ENCODE measurements around the gene FGD2. TPM values are rescaled to one million over a fixed set of nuclear protein-coding genes. Genes with fewer than 3 reads are reported as not detected.

FGD2 gene
- total and polyA plus RNA-seq, 2 donors (not counting 1 experiment from before 2014, with no cell fraction given), result 352 to 682 TPM

GRCh38 chr6:37018198-37019064, 13.0 kb downstream of the FGD2 start:
- Histone ChIP-seq H3K4me1 (ENCODE audit: control insufficient read depth in 2 of 2, insufficient read depth in 2 of 2, low read length in 2 of 2) (peaks cover 14 to 21% of the 10 kb centered on the region in 2 donors), H3K4me2 (replicated peaks; ENCODE audit: low read depth, low read length, poor library complexity, severe bottlenecking) (peak overlapping the region; percentile 33), H2AFZ (ENCODE audit: insufficient read depth, low read depth, low read length, poor library complexity, severe bottlenecking) (no peak overlapping the region), H3K9me3 (ENCODE audit: control extremely low read depth in 1 of 3, control insufficient read depth in 2 of 3, insufficient read depth in 1 of 3, low read length in 2 of 3) (no peaks in the 10 kb centered on the region), H3K27me3 (replicated peaks in 1 of 4; ENCODE audit: control extremely low read depth in 1 of 4, control insufficient read depth in 3 of 4, insufficient read depth in 4 of 4, low read length in 3 of 4) (no peaks in the 10 kb centered on the region), H4K20me1 (ENCODE audit: control insufficient read depth, insufficient read depth, low read length, poor library complexity, severe bottlenecking) (peaks cover 92% of the 10 kb centered on the region), H3K4me3 (ENCODE audit: control extremely low read depth in 1 of 5, extremely low read depth in 1 of 5, insufficient read depth in 1 of 5, low read depth in 2 of 5, low read length in 4 of 5) (no peak overlapping the region), H3K36me3 (replicated peaks in 1 of 2; ENCODE audit: control extremely low read depth in 1 of 2, control insufficient read depth in 1 of 2, extremely low read depth in 1 of 2, insufficient read depth in 2 of 2, low read length in 1 of 2) (peaks cover 4 to 94% of the 10 kb centered on the region in 2 experiments), H3K79me2 (ENCODE audit: control insufficient read depth, insufficient read depth, low read length) (peaks cover 66% of the 10 kb centered on the region), H3K27ac (ENCODE audit: low read length in 2 of 2) (peak overlapping the region in 1 of 2 donors; percentile 49), H3K9ac (ENCODE audit: low read length) (no peak overlapping the region)
- CTCF ChIA-PET, result interaction anchor here (0.8 to 22.0 kb wide), 66 partner anchors 7 to 422 kb away, joined by 3 to 587 read pairs (median 4); partner anchors contain the start of genes C6orf89, FGD2, MTCH1 and PI16
- Mint-ChIP-seq H3K27me3 (no peaks in the 10 kb centered on the region), H3K9me3 (ENCODE audit: insufficient read depth) (no peaks in the 10 kb centered on the region), H3K4me1 (peaks cover 23% of the 10 kb centered on the region), H3K27ac (peak overlapping the region; percentile 76), H3K4me3 (peak overlapping the region; percentile 19)
- TF ChIP-seq, protein P1, sequence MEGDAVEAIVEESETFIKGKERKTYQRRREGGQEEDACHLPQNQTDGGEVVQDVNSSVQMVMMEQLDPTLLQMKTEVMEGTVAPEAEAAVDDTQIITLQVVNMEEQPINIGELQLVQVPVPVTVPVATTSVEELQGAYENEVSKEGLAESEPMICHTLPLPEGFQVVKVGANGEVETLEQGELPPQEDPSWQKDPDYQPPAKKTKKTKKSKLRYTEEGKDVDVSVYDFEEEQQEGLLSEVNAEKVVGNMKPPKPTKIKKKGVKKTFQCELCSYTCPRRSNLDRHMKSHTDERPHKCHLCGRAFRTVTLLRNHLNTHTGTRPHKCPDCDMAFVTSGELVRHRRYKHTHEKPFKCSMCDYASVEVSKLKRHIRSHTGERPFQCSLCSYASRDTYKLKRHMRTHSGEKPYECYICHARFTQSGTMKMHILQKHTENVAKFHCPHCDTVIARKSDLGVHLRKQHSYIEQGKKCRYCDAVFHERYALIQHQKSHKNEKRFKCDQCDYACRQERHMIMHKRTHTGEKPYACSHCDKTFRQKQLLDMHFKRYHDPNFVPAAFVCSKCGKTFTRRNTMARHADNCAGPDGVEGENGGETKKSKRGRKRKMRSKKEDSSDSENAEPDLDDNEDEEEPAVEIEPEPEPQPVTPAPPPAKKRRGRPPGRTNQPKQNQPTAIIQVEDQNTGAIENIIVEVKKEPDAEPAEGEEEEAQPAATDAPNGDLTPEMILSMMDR (IDR thresholded peaks at IDR 0.05), result peak; percentile 90
- no peak for TF ChIP-seq EZH2 (IDR thresholded peaks at IDR 0.05; ENCODE audit: borderline replicate concordance, insufficient read depth, low read depth, low read length, poor library complexity, severe bottlenecking)
- DNase-seq, result peak; percentile 88
- 2% methylated on average over 5 of the region's 8 CpGs for WGBS (ENCODE audit: insufficient coverage)
- POLR2A ChIA-PET, result interaction anchor here (0.6 to 2.2 kb wide), 13 partner anchors 12 to 252 kb away, joined by 3 to 20 read pairs (median 6); partner anchors contain the start of genes FGD2, MTCH1, PIM1 and PPIL1
- ATAC-seq (ENCODE audit: low read depth), result peak; percentile 96
- intact Hi-C loops (cut with micrococcal nuclease), result loop anchor here (1.0 kb wide), 9 partner anchors 11 to 192 kb away; partner anchors contain the start of genes C6orf89, MTCH1 and PPIL1
